ENCODE measurements around the gene DDI2. TPM values are rescaled to one million over a fixed set of nuclear protein-coding genes. Genes with fewer than 3 reads are reported as not detected.

The DDI2 gene
- total and polyA plus RNA-seq, 2 donors (not counting 3 experiments of a cell fraction or from before 2014, with no cell fraction given), result 5.4 to 35.2 TPM

DNA sequence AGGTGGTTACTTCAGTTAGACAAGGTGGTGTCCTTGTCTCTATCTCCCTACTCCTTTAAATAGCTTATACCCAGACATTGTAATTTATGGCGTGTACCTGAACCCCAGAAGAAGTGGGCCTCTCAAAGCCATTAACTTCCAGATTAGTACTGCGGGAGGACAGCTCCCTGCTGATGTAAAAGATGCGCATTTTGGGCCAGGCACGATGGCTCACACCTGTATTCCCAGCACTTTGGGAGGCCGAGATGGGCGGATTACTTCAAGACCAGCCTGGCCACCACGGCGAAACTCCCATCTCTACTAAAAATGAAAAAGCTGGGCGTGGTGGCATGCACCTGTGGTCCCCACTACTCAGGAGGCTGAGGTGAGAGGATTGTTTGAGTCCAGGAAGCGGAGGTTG is 51.8 kb downstream of the DDI2 start:
- POLR2A ChIA-PET, result no interaction called here
- TF ChIP-seq FOS (IDR thresholded peaks at IDR 0.05; ENCODE audit: borderline replicate concordance, insufficient read depth, low read length) (no peak), CTCF (IDR thresholded peaks at IDR 0.05; ENCODE audit: extremely low read depth in 1 of 2, insufficient read depth in 1 of 2, low read depth in 1 of 2, low read length in 2 of 2) (no peak), MYC (IDR thresholded peaks at IDR 0.05; ENCODE audit: low read depth, low read length) (no peak), JUN (IDR thresholded peaks at IDR 0.05; ENCODE audit: borderline replicate concordance, insufficient read depth, insufficient read length, low read depth) (no peak), POLR2A (IDR thresholded peaks at IDR 0.05; ENCODE audit: low read depth, low read length) (no peak), GATA2 (IDR thresholded peaks at IDR 0.05; ENCODE audit: insufficient read depth, insufficient read length, low read depth, low read length) (no peak), EZH2 (IDR thresholded peaks at IDR 0.05; ENCODE audit: borderline replicate concordance, low read depth, low read length, severe bottlenecking) (no peak), POLR2AphosphoS5 (IDR thresholded peaks at IDR 0.05; ENCODE audit: insufficient read depth, low read depth, low read length) (no peak), MAX (IDR thresholded peaks at IDR 0.05; ENCODE audit: insufficient read depth, insufficient read length) (no peak)
- H4K20me1 ChIP-seq (replicated peaks; ENCODE audit: control insufficient read depth, extremely low read depth, insufficient read depth, low read length), result no peaks in the 10 kb centered on the region
- FAIRE-seq, result no peak
- no TSS peak for BruUV-seq (replicated peaks)
- no peak overlapping the region for H2AFZ ChIP-seq (ENCODE audit: low read depth, low read length)
- H3K9me3 ChIP-seq (replicated peaks; ENCODE audit: control insufficient read depth, insufficient read depth, low read length), result no peaks in the 10 kb centered on the region
- no peaks in the 10 kb centered on the region for H3K9me1 ChIP-seq (replicated peaks; ENCODE audit: control insufficient read depth, extremely low read depth, insufficient read depth, low read length)
- DNase-seq (ENCODE audit: low read depth, low spot score), result no peak
- no peaks in the 10 kb centered on the region for H3K27me3 ChIP-seq (ENCODE audit: control insufficient read depth in 2 of 2, insufficient read depth in 2 of 2, low read length in 2 of 2)
- dilution Hi-C loops (cut with MboI; ENCODE audit: extremely low pct_ligation_motif_present, low sequenced_read_pairs), result no loop called here
- H3K4me1 ChIP-seq (ENCODE audit: control insufficient read depth, extremely low read depth, insufficient read depth, low read length), result peaks cover 8% of the 10 kb centered on the region
- intact Hi-C loops (cut with micrococcal nuclease), result no loop called here
- CTCF ChIA-PET, result interaction anchor here (0.8 to 1.1 kb wide), 2 partner anchors 22 to 57 kb away, joined by 3 read pairs; no protein-coding TSS in a partner anchor
- no peaks in the 10 kb centered on the region for H3K79me2 ChIP-seq (ENCODE audit: control insufficient read depth, insufficient read depth, low read length)
- no peak overlapping the region for H3K9ac ChIP-seq (replicated peaks; ENCODE audit: extremely low read depth, insufficient read depth, low read length)
- H3K36me3 ChIP-seq (ENCODE audit: control insufficient read depth in 2 of 2, extremely low read depth in 1 of 2, insufficient read depth in 2 of 2, low read length in 2 of 2), result no peaks in the 10 kb centered on the region
- no peak overlapping the region for H3K27ac ChIP-seq (ENCODE audit: insufficient read depth, low read depth, low read length)
- no peak overlapping the region for H3K4me2 ChIP-seq (ENCODE audit: insufficient read depth, low read length)
- H3K4me3 ChIP-seq (replicated peaks in 1 of 3; ENCODE audit: insufficient read depth in 1 of 3, low read depth in 1 of 3, low read length in 3 of 3), result no peak overlapping the region
